OCI-LY1 (cell line): ENCODE results near the gene CLEC3A.

Experiments
- H2AFZ ChIP-seq: fragments of 200-600 bp; sonication (generic), shearing (Covaris generic); 2 replicates; pipeline ENCODE4 v1.6.0; 2014; ENCODE audit warnings: antibody characterized with exemption, mild to moderate bottlenecking, low read length
- H3F3A ChIP-seq: fragments of 200-600 bp; sonication (generic), shearing (Covaris generic); 2 replicates; pipeline ENCODE4 v1.6.0; 2014; ENCODE audit warnings: mild to moderate bottlenecking, antibody characterized with exemption, low read length, moderate library complexity; ENCODE audit not compliant: insufficient read depth
- H3K27ac ChIP-seq: fragments of 200-600 bp; sonication (generic); 2 replicates; pipeline ENCODE4 v1.5.1; 2014; ENCODE audit warnings: low read length, mixed run types, mild to moderate bottlenecking, low read depth; ENCODE audit not compliant: poor library complexity, severe bottlenecking
- H3K27me3 ChIP-seq: fragments of 200-600 bp; sonication (generic); 2 replicates; pipeline ENCODE4 v1.6.0; 2014; ENCODE audit warnings: antibody characterized with exemption, mild to moderate bottlenecking, low read length, moderate library complexity; ENCODE audit not compliant: insufficient read depth
- H3K36me3 ChIP-seq: fragments of 200-600 bp; sonication (generic); 2 replicates; pipeline ENCODE4 v1.6.1; 2014; ENCODE audit warnings: mild to moderate bottlenecking, antibody characterized with exemption, low read length, moderate library complexity, mixed read lengths; ENCODE audit not compliant: insufficient read depth
- H3K4me1 ChIP-seq: fragments of 200-600 bp; sonication (generic); 2 replicates; pipeline ENCODE4 v1.5.1; 2014; ENCODE audit warnings: mild to moderate bottlenecking, low read length, moderate library complexity; ENCODE audit not compliant: insufficient read depth, severe bottlenecking
- H3K4me2 ChIP-seq: fragments of 200-600 bp; sonication (generic), shearing (Covaris generic); 2 replicates; pipeline ENCODE4 v1.6.1; 2014; ENCODE audit warnings: low read length
- H3K4me3 ChIP-seq: fragments of 200-600 bp; sonication (generic); 2 replicates; pipeline ENCODE4 v1.5.1; 2014; ENCODE audit warnings: low read length, low read depth, mild to moderate bottlenecking, mixed read lengths; ENCODE audit not compliant: poor library complexity, severe bottlenecking
- H3K79me2 ChIP-seq: fragments of 200-600 bp; shearing (Covaris generic); 2 replicates; pipeline ENCODE4 v1.6.1; 2016; ENCODE audit warnings: mixed run types, low read length, mixed read lengths; ENCODE audit not compliant: insufficient read depth
- H3K9ac ChIP-seq: fragments of 200-600 bp; sonication (generic), shearing (Covaris generic); 2 replicates; pipeline ENCODE4 v1.6.1; 2014; ENCODE audit warnings: mild to moderate bottlenecking, low read length, mixed read lengths
- H3K9me2 ChIP-seq: fragments of 200-600 bp; sonication (generic), shearing (Covaris generic); 2 replicates; pipeline ENCODE4 v1.6.1; 2014; ENCODE audit warnings: low read depth, mild to moderate bottlenecking, low read length, mixed read lengths
- H3K9me3 ChIP-seq: fragments of 200-600 bp; shearing (Covaris generic); 2 replicates; pipeline ENCODE4 v1.6.1; 2014; ENCODE audit warnings: low read length, mixed read lengths
- H4K20me1 ChIP-seq: fragments of 200-600 bp; sonication (generic), shearing (Covaris generic); 2 replicates; pipeline ENCODE4 v1.6.0; 2016; ENCODE audit warnings: mild to moderate bottlenecking, low read length; ENCODE audit not compliant: insufficient read depth
- CTCF ChIP-seq: fragments of 200-600 bp; sonication (generic), shearing (Covaris generic); IDR thresholded peaks from 2 replicates; pipeline ENCODE4 v1.5.1; 2017; ENCODE audit warnings: mild to moderate bottlenecking, antibody characterized with exemption, low read length, moderate library complexity, mixed read lengths
- EZH2 ChIP-seq: fragments of 200-600 bp; sonication (generic), shearing (Covaris generic); IDR thresholded peaks from 2 replicates; pipeline ENCODE4 v1.8.0; 2017; ENCODE audit warnings: borderline replicate concordance, mixed run types, mild to moderate bottlenecking, antibody characterized with exemption, low read length, moderate library complexity, mixed read lengths

CLEC3A gene, protein sequence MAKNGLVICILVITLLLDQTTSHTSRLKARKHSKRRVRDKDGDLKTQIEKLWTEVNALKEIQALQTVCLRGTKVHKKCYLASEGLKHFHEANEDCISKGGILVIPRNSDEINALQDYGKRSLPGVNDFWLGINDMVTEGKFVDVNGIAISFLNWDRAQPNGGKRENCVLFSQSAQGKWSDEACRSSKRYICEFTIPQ

DNA sequence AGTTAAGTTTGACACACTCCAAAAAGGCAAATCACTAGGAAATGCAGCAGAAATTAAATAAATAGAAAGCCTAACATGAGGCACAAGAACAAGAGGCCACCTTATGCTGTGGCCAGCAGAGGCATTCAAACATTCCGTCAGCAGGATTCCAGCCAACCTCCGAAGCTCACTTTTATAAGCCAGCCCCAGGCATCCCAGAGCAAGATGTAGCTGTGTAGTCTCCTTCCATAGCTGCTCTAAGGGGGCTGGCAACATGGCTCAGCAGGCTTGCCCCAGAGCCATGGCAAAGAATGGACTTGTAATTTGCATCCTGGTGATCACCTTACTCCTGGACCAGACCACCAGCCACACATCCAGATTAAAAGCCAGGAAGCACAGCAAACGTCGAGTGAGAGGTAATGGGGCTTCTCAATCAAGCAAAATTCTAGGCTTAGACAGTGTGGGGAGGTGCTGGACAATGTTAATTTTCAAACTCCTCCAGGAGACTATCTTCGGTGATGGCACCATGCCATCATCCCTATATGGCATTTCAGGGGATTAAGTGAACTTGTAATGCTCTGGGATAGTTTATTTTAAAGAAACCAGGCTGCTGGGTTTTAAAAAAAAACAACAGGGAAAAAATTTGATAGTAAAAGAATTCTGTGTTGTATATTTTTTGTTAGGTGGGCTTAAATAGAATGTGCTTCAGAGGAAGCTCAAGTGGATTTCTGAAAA, at the start of gene CLEC3A:
Gene CLEC3A (plus strand): TSS at position 202 of the 714 bp plus-strand sequence. CDS start 79 bp downstream, at position 281.
- H3K36me3 ChIP-seq, result no peaks in the 10 kb centered on the region
- H3K9me3 ChIP-seq, result no peaks in the 10 kb centered on the region
- H3K9ac ChIP-seq, result no peak within 1 kb of the TSS
- H3K27ac ChIP-seq, result no peak within 1 kb of the TSS
- H3K4me3 ChIP-seq, result no peak within 1 kb of the TSS
- no peaks in the 10 kb centered on the region for H3F3A ChIP-seq
- no peak for TF ChIP-seq CTCF
- no peak for TF ChIP-seq EZH2
- H3K4me1 ChIP-seq, result no peaks in the 10 kb centered on the region
- H3K79me2 ChIP-seq, result no peaks in the 10 kb centered on the region
- no peaks in the 10 kb centered on the region for H3K9me2 ChIP-seq
- no peak within 1 kb of the TSS for H3K4me2 ChIP-seq
- no peak within 1 kb of the TSS for H2AFZ ChIP-seq
- H3K27me3 ChIP-seq, result no peaks in the 10 kb centered on the region
- no peaks in the 10 kb centered on the region for H4K20me1 ChIP-seq

DNA sequence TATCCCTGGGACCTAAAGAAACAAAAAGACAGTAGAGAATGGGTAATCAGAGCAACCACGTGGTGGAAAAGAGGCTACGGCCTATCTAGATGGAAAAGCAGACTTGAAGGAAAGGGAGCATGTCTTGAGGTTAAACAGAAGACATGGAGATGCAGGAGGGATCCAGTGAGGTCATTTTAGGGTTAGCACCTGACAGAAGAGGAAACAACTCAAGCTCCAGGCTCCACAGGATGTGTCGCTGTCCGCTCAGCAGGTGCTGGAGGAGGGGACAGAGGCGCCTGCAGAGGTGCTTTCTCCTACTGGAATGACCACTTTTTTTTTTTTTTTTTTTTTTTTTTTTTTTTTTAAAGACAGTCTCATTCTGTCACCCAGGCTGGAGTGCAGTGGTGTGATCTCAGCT, 47.5 kb upstream of the CLEC3A start:
- Histone ChIP-seq H3K4me1 (no peaks in the 10 kb centered on the region), H2AFZ (no peak overlapping the region), H3K4me3 (no peak overlapping the region), H3F3A (no peaks in the 10 kb centered on the region), H4K20me1 (no peaks in the 10 kb centered on the region), H3K4me2 (no peak overlapping the region), H3K79me2 (no peaks in the 10 kb centered on the region), H3K9me2 (no peaks in the 10 kb centered on the region), H3K27me3 (no peaks in the 10 kb centered on the region), H3K9ac (no peak overlapping the region), H3K9me3 (no peaks in the 10 kb centered on the region), H3K36me3 (no peaks in the 10 kb centered on the region), H3K27ac (no peak overlapping the region)
- TF ChIP-seq CTCF (no peak), EZH2 (no peak)

DNA sequence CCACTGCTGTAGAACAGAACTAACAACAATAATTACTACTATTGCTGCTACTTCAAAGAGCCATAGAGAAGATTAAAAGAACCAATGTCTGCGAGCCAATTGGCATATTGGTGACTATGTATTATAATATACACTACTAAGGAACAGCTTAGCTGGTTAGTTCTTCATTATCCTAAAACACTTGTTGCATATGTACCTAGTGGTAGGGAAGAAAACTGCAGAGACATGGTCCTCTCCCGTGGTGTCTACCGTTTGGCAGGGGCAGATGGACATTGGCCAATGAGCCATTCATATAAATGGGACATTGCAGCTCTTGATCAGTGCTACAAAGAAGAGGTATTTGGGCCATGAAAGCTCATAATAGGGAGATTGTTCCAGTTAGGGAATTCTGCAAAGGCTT, 46.4 kb upstream of the CLEC3A start:
- Histone ChIP-seq H2AFZ (no peak overlapping the region), H3K27me3 (no peaks in the 10 kb centered on the region), H3K27ac (no peak overlapping the region), H3K4me1 (no peaks in the 10 kb centered on the region), H3K9me3 (no peaks in the 10 kb centered on the region), H3K4me2 (no peak overlapping the region), H3F3A (no peaks in the 10 kb centered on the region), H3K36me3 (no peaks in the 10 kb centered on the region), H3K79me2 (no peaks in the 10 kb centered on the region), H3K9ac (no peak overlapping the region), H3K4me3 (no peak overlapping the region), H3K9me2 (no peaks in the 10 kb centered on the region), H4K20me1 (no peaks in the 10 kb centered on the region)
- TF ChIP-seq EZH2, result no peak
- TF ChIP-seq CTCF, result no peak
